Gastrocnemius medialis (tissue), 4 donors: ENCODE results near the gene NHERF1. TPM values are rescaled to one million over a fixed set of nuclear protein-coding genes. Genes with fewer than 3 reads are reported as not detected.
A peak's percentile ranks its signal among the peaks of the same experiment; 100 is the strongest.

ENCODE experiments used
- ATAC-seq, 2 donors: fragments of 150-250 bp; one replicate each; pipeline ENCODE4 v1.9.1; 2016
- DNase-seq, 2 donors: peaks; one replicate each; pipeline ENCODE4 v3.0.0-alpha.2; 2019
- H3K27ac ChIP-seq, 4 donors: fragments of 200-600 bp; sonication (generic); 1 replicate in 1 of 4; 2 replicates in 3 of 4; pipeline ENCODE4 v1.5.1; 2016 to 2018; ENCODE audit warnings: mild to moderate bottlenecking in 2 of 4, moderate library complexity in 1 of 4
- H3K27me3 ChIP-seq, 3 donors: fragments of 200-600 bp; sonication (generic) in 2 of 3; 1 replicate in 1 of 3; 2 replicates in 2 of 3; pipeline versions ENCODE4 v1.5.1 to v1.6.0; 2016 to 2019; ENCODE audit warnings: mild to moderate bottlenecking in 1 of 3, moderate library complexity in 1 of 3
- H3K36me3 ChIP-seq, 2 donors: fragments of 200-600 bp; sonication (generic) in 1 of 2; one replicate each; pipeline ENCODE4 v1.5.1; 2017 to 2018
- H3K4me1 ChIP-seq, 2 donors: fragments of 200-600 bp; sonication (generic) in 1 of 2; one replicate each; pipeline ENCODE4 v1.5.1; 2016 to 2017; ENCODE audit warnings: mild to moderate bottlenecking in 2 of 2
- H3K4me3 ChIP-seq, 4 donors: fragments of 200-600 bp; sonication (generic) in 3 of 4; 1 replicate in 1 of 4; 2 replicates in 3 of 4; pipeline ENCODE4 v1.5.1; 2016 to 2019; ENCODE audit warnings: mild to moderate bottlenecking in 2 of 4
- H3K9me3 ChIP-seq, 3 donors: fragments of 200-600 bp; sonication (generic) in 2 of 3; 1 replicate in 1 of 3; 2 replicates in 2 of 3; pipeline ENCODE4 v1.5.1; 2016 to 2019
- CTCF ChIP-seq, 5 experiments: fragments of 450-650 bp in 3 of 5; fragments of 200-600 bp in 2 of 5; sonication (generic) in 2 of 5; IDR thresholded peaks in 4 of 5; conservative IDR thresholded peaks in 1 of 5; 1 replicate in 4 of 5; 2 replicates in 1 of 5; pipeline ENCODE4 v1.5.1; 2016 to 2019; ENCODE audit warnings: antibody characterized with exemption in 5 of 5, mild to moderate bottlenecking in 3 of 5, moderate library complexity in 3 of 5
- POLR2A ChIP-seq, 2 donors: fragments of 450-650 bp; IDR thresholded peaks; one replicate each; pipeline ENCODE4 v1.6.1; 2017; ENCODE audit warnings: antibody characterized with exemption in 2 of 2, mild to moderate bottlenecking in 2 of 2, moderate library complexity in 2 of 2
- in situ Hi-C, 4 donors: fragments of 200-750 bp; cut with MboI; loops; one replicate each; pipeline versions ENCODE4 v1.15.0 to v1.8.0; 2017; ENCODE audit warnings: low sequenced_read_pairs in 4 of 4
- intact Hi-C: fragments of 100-400 bp; cut with DNase I; formaldehyde crosslinking; loops from one replicate; pipeline ENCODE4 v1.15.1; 2023; ENCODE audit warnings: low total_unique reads
- total RNA-seq, 4 donors: library from RNA; depleted of rRNA; stranded (reverse); fragments of >200 nt; gene quantifications; one replicate each; pipeline versions ENCODE4 v1.1.0 to v1.2.3, GENCODE V29; 2016

Gene NHERF1
- total RNA-seq, 4 donors from 2014 or later: 3.8 to 5.6 (median 5.5) TPM

GRCh38 chr17:74773871-74774286 lies 25.5 kb downstream of the NHERF1 start:
- in situ Hi-C loops: no loop called here
- TF ChIP-seq CTCF (IDR thresholded peaks at IDR 0.05 in 4 of 5, conservative IDR thresholded peaks at IDR 0.05 in 1 of 5): no peak
- no peak for TF ChIP-seq POLR2A (IDR thresholded peaks at IDR 0.05)
- H3K4me1 ChIP-seq: peaks cover 17 to 23% of the 10 kb centered on the region in 2 donors
- H3K4me3 ChIP-seq: no peak overlapping the region
- no peak for DNase-seq
- no peak for ATAC-seq
- H3K36me3 ChIP-seq: peaks cover 0 to 32% of the 10 kb centered on the region in 2 donors
- no peak overlapping the region for H3K27ac ChIP-seq
- H3K9me3 ChIP-seq: no peaks in the 10 kb centered on the region
- H3K27me3 ChIP-seq: no peaks in the 10 kb centered on the region
- intact Hi-C loops: loop anchor here (10.0 kb wide), 2 partner anchors 389 to 559 kb away; partner anchors contain the start of gene TTYH2

GRCh38 chr17:74775409-74776043 lies 27.1 kb downstream of the NHERF1 start:
- H3K27ac ChIP-seq: peak overlapping the region; percentile 84 to 91 (median 87)
- peaks cover 0 to 31% of the 10 kb centered on the region in 2 donors for H3K36me3 ChIP-seq
- H3K4me1 ChIP-seq: peaks cover 17 to 23% of the 10 kb centered on the region in 2 donors

GRCh38 chr17:74776044-74776962 lies 27.9 kb downstream of the NHERF1 start, which contains the start of gene NAT9:
Gene NAT9, minus strand, starts transcription at chr17:74776345. Its CDS starts 647 bp downstream, at chr17:74775698.
- Histone ChIP-seq H3K36me3 (peaks cover 0 to 23% of the 10 kb centered on the region in 2 donors), H3K4me1 (peaks cover 17 to 23% of the 10 kb centered on the region in 2 donors), H3K27me3 (no peaks in the 10 kb centered on the region), H3K4me3 (peak within 1 kb of the TSS; percentile 75 to 99 (median 93)), H3K9me3 (no peaks in the 10 kb centered on the region), H3K27ac (peak within 1 kb of the TSS; percentile 84 to 91 (median 87))
- in situ Hi-C loops: no loop called here
- ATAC-seq (peak; percentile 95 to 96), DNase-seq (peak; percentile 93 to 96)
- intact Hi-C loops: loop anchor here (1.0 to 10.0 kb wide), 4 partner anchors 28 to 562 kb away; partner anchors contain the start of genes NHERF1 and TTYH2
- TF ChIP-seq POLR2A (IDR thresholded peaks at IDR 0.05) (peak; percentile 65 to 77), CTCF (IDR thresholded peaks at IDR 0.05 in 4 of 5, conservative IDR thresholded peaks at IDR 0.05 in 1 of 5) (no peak)

More at GRCh38 chr17:74775409-74776043, 27.1 kb downstream of the NHERF1 start:
- intact Hi-C loops (loop anchor here (1.0 to 10.0 kb wide), 4 partner anchors 27 to 561 kb away; partner anchors contain the start of genes NHERF1 and TTYH2), in situ Hi-C loops (no loop called here)
- ATAC-seq (no peak), DNase-seq (no peak)
- Histone ChIP-seq H3K4me3 (peak overlapping the region; percentile 75 to 99 (median 93)), H3K27me3 (no peaks in the 10 kb centered on the region), H3K9me3 (no peaks in the 10 kb centered on the region)
- TF ChIP-seq POLR2A (IDR thresholded peaks at IDR 0.05): no peak
- no peak for TF ChIP-seq CTCF (IDR thresholded peaks at IDR 0.05 in 4 of 5, conservative IDR thresholded peaks at IDR 0.05 in 1 of 5)

GRCh38 chr17:74776990-74777389 lies 28.6 kb downstream of the NHERF1 start:
- no peak for TF ChIP-seq CTCF (IDR thresholded peaks at IDR 0.05 in 4 of 5, conservative IDR thresholded peaks at IDR 0.05 in 1 of 5)
- TF ChIP-seq POLR2A (IDR thresholded peaks at IDR 0.05): no peak
- intact Hi-C loops: loop anchor here (1.0 to 10.0 kb wide), 4 partner anchors 29 to 562 kb away; partner anchors contain the start of genes NHERF1 and TTYH2
- Histone ChIP-seq H3K36me3 (peaks cover 0 to 16% of the 10 kb centered on the region in 2 donors), H3K27me3 (no peaks in the 10 kb centered on the region), H3K9me3 (no peaks in the 10 kb centered on the region), H3K27ac (peak overlapping the region in 3 of 4 donors; percentile 84 to 88 (median 86)), H3K4me1 (peaks cover 17 to 23% of the 10 kb centered on the region in 2 donors), H3K4me3 (peak overlapping the region; percentile 75 to 99 (median 93))
- ATAC-seq (no peak), DNase-seq (no peak)
- in situ Hi-C loops: no loop called here
